ENCODE measurements around the gene CACNA1D. TPM values are rescaled to one million over a fixed set of nuclear protein-coding genes. Genes with fewer than 3 reads are reported as not detected.

CACNA1D gene
- total RNA-seq, 4 donors from 2014 or later, result 12.7 to 98.9 (median 25.0) TPM

DNA sequence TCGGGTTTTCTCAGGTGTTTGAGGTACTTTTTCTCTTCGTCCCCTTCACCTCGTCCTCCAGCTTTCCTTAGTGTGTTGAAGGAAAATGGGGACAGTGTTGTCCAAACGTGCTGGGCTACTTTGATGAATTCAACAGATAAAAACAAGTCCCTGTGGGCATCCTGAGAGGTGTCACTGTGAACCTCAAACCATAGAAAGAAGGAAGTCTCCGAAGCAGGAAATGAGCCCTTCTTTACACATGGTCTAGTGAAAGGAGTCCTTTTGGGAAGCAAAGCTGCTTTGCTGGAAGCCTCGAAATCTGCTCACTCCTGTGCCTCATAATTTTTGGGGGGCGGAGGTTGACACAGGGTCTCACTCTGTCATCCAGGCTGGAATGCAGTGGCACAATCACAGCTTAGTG is 362.6 kb downstream of the CACNA1D start:
- H3K36me3 ChIP-seq, result peaks cover 0 to 20% (median 5%) of the 10 kb centered on the region in 4 donors
- H3K9me3 ChIP-seq, result no peaks in the 10 kb centered on the region
- in situ Hi-C loops (cut with MboI; ENCODE audit: low pct_ligation_motif_present in 1 of 4, low pct_unique_long_range_greater_than_20kb in 1 of 4, low sequenced_read_pairs in 3 of 4), result no loop called here
- H3K4me1 ChIP-seq, result no peaks in the 10 kb centered on the region
- no peak overlapping the region for H3K4me3 ChIP-seq
- TF ChIP-seq EP300 (IDR thresholded peaks at IDR 0.05; ENCODE audit: low read depth), result no peak
- no peak for TF ChIP-seq POLR2AphosphoS5 (IDR thresholded peaks at IDR 0.05)
- no peak for TF ChIP-seq POLR2A (IDR thresholded peaks at IDR 0.05)
- TF ChIP-seq, protein P1, sequence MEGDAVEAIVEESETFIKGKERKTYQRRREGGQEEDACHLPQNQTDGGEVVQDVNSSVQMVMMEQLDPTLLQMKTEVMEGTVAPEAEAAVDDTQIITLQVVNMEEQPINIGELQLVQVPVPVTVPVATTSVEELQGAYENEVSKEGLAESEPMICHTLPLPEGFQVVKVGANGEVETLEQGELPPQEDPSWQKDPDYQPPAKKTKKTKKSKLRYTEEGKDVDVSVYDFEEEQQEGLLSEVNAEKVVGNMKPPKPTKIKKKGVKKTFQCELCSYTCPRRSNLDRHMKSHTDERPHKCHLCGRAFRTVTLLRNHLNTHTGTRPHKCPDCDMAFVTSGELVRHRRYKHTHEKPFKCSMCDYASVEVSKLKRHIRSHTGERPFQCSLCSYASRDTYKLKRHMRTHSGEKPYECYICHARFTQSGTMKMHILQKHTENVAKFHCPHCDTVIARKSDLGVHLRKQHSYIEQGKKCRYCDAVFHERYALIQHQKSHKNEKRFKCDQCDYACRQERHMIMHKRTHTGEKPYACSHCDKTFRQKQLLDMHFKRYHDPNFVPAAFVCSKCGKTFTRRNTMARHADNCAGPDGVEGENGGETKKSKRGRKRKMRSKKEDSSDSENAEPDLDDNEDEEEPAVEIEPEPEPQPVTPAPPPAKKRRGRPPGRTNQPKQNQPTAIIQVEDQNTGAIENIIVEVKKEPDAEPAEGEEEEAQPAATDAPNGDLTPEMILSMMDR (IDR thresholded peaks at IDR 0.05), result no peak
- 80 to 83% methylated on average over 3 to 7 of the region's 7 CpGs for WGBS, 2 donors (ENCODE audit: low coverage in 1 of 2)
- no peak for DNase-seq
- intact Hi-C loops (cut with DNase I; ENCODE audit: low total_unique reads), result no loop called here
- no peaks in the 10 kb centered on the region for H3K27me3 ChIP-seq
- no peak overlapping the region for H3K27ac ChIP-seq

DNA sequence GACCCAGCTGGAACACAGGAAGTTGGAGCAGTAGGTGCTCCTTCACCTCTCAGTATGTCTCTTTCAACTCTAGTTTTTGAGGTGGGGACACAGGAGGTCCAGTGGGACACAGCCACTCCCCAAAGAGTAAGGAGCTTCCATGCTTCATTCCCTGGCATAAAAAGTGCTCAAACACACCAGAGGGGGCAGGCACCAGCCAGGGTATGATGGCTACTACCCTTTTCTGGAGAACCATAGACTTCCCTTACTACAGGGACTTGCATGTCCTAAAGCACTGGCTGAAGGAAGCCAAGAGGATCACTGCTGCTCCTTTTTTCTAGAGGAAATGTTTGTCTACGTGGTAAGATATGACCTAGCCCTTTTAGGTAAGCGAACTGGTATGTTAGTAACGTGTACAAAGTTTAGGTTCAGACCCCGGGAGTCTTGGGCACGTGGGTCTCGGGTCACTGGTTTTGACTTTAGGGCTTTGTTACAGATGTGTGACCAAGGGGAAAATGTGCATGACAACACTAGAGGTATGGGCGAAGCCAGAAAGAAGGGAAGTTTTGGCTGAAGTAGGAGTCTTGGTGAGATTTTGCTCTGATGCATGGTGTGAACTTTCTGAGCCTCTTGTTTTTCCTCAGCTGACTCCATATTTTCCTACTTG is 363.8 kb downstream of the CACNA1D start:
- Histone ChIP-seq H3K4me3 (no peak overlapping the region), H3K27me3 (no peaks in the 10 kb centered on the region), H3K27ac (no peak overlapping the region), H3K4me1 (no peaks in the 10 kb centered on the region), H3K9me3 (no peaks in the 10 kb centered on the region), H3K36me3 (peaks cover 0 to 29% (median 8%) of the 10 kb centered on the region in 4 donors)
- in situ Hi-C loops (cut with MboI; ENCODE audit: low pct_ligation_motif_present in 1 of 4, low pct_unique_long_range_greater_than_20kb in 1 of 4, low sequenced_read_pairs in 3 of 4) (no loop called here), intact Hi-C loops (cut with DNase I; ENCODE audit: low total_unique reads) (no loop called here)
- TF ChIP-seq POLR2A (IDR thresholded peaks at IDR 0.05) (no peak), EP300 (IDR thresholded peaks at IDR 0.05; ENCODE audit: low read depth) (no peak), POLR2AphosphoS5 (IDR thresholded peaks at IDR 0.05) (no peak)
- TF ChIP-seq, protein P1 (IDR thresholded peaks at IDR 0.05), result no peak
- WGBS, 2 donors (ENCODE audit: low coverage in 1 of 2), result 81 to 87% methylated on average over 3 to 7 of the region's 7 CpGs
- no peak for DNase-seq

DNA sequence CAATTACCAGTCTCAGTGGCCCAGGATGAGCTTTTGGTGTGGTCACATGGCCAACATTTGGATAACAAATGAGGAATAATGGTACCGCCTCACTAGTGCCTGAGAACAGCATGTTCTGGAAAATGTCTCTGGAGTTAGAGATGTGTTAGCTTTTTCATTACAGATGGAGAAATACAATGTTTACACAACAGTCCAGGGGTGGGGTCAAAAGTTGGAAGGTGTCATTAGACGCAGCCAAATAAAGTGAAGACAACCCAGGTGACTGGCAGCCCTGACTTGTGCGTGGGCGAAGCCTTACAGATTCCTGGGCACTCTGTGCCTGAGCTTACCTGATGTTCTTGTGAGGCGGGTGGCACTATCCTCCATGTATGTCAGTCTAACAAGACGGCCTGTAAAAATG is 364.8 kb downstream of the CACNA1D start:
- no peak for DNase-seq
- Histone ChIP-seq H3K27me3 (no peaks in the 10 kb centered on the region), H3K9me3 (no peaks in the 10 kb centered on the region), H3K4me1 (no peaks in the 10 kb centered on the region), H3K4me3 (no peak overlapping the region), H3K27ac (no peak overlapping the region), H3K36me3 (peaks cover 0 to 37% (median 11%) of the 10 kb centered on the region in 4 donors)
- TF ChIP-seq POLR2AphosphoS5 (IDR thresholded peaks at IDR 0.05) (no peak), EP300 (IDR thresholded peaks at IDR 0.05; ENCODE audit: low read depth) (no peak), POLR2A (IDR thresholded peaks at IDR 0.05) (no peak)
- TF ChIP-seq, protein P1 (IDR thresholded peaks at IDR 0.05), result no peak
- in situ Hi-C loops (cut with MboI; ENCODE audit: low pct_ligation_motif_present in 1 of 4, low pct_unique_long_range_greater_than_20kb in 1 of 4, low sequenced_read_pairs in 3 of 4), result no loop called here
- WGBS, 2 donors (ENCODE audit: low coverage in 1 of 2), result 79 to 84% methylated on average over 5 to 6 of the region's 6 CpGs
- intact Hi-C loops (cut with DNase I; ENCODE audit: low total_unique reads), result no loop called here

DNA sequence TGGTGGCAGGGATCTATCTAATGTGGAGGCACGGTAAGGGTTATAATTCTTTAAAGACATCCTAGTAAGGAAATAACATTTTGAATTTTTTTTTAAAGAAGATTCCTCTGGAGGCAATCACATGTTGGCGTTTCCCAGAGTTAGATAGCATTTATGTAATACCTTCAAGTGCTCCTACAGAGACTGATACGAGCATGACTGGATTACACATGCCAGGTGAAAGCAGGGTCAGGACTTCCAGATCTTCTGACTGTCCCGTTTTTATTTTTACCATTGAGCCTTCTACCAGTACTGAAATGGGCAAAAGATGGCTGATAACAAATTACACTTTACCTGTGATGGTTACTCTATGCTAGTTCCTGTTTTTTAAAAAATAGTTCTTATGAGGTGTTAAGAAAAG is 365.8 kb downstream of the CACNA1D start:
- no peak for DNase-seq
- intact Hi-C loops (cut with DNase I; ENCODE audit: low total_unique reads), result no loop called here
- in situ Hi-C loops (cut with MboI; ENCODE audit: low pct_ligation_motif_present in 1 of 4, low pct_unique_long_range_greater_than_20kb in 1 of 4, low sequenced_read_pairs in 3 of 4), result no loop called here
- Histone ChIP-seq H3K36me3 (peaks cover 0 to 44% (median 15%) of the 10 kb centered on the region in 4 donors), H3K4me1 (no peaks in the 10 kb centered on the region), H3K9me3 (no peaks in the 10 kb centered on the region), H3K27ac (no peak overlapping the region), H3K4me3 (no peak overlapping the region), H3K27me3 (no peaks in the 10 kb centered on the region)
- TF ChIP-seq POLR2A (IDR thresholded peaks at IDR 0.05), result no peak
- no peak for TF ChIP-seq POLR2AphosphoS5 (IDR thresholded peaks at IDR 0.05)
- TF ChIP-seq EP300 (IDR thresholded peaks at IDR 0.05; ENCODE audit: low read depth), result no peak
- TF ChIP-seq, protein P1 (IDR thresholded peaks at IDR 0.05), result no peak
- 72 to 100% methylated on average over 2 to 4 of the region's 4 CpGs for WGBS, 2 donors (ENCODE audit: low coverage in 1 of 2)
